Measurements from ENCODE around the gene C9orf43. TPM values are rescaled to one million over a fixed set of nuclear protein-coding genes. Genes with fewer than 3 reads are reported as not detected.

Gene C9orf43
- total and polyA plus RNA-seq, 7 experiments from 2014 or later = 0.41 to 0.97 (median 0.61) TPM

- H3K27ac ChIP-seq (ENCODE audit: low read depth, low read length) = peak overlapping the region; percentile 89
- ChIA-PET POLR2A (interaction anchor here (0.6 to 4.8 kb wide), 15 partner anchors 8 to 1182 kb away, joined by 3 to 29 read pairs (median 8); partner anchors contain the start of genes ALAD, CDC26, HDHD3 and PRPF4), CTCF (interaction anchor here (1.0 to 2.0 kb wide), 8 partner anchors 8 to 246 kb away, joined by 3 to 17 read pairs (median 7); partner anchors contain the start of genes ALAD, CDC26 and PRPF4)
- no peaks in the 10 kb centered on the region for H3K9me3 ChIP-seq (ENCODE audit: control insufficient read depth in 2 of 3, low read length in 3 of 3)
- Mint-ChIP-seq H3K4me1 (peaks cover 24 to 42% (median 31%) of the 10 kb centered on the region in 7 donors), H3K27me3 (peaks cover 0 to 2% (median 0%) of the 10 kb centered on the region in 5 donors), H3K9me3 (peaks cover 0 to 4% (median 0%) of the 10 kb centered on the region in 11 donors), H3K27ac (peak overlapping the region; percentile 98 to 100 (median 99)), H3K36me3 (peaks cover 0 to 23% (median 17%) of the 10 kb centered on the region in 5 donors), H3K4me3 (peak overlapping the region; percentile 94 to 100 (median 98))
- H3K4me3 ChIP-seq (ENCODE audit: low read length) = peak overlapping the region; percentile 92
- ATAC-seq (no peak), DNase-seq (no peak)
- H3K4me1 ChIP-seq (ENCODE audit: control insufficient read depth in 2 of 2, insufficient read depth in 2 of 2, low read length in 2 of 2) = peaks cover 3 to 9% of the 10 kb centered on the region in 2 donors
- intact Hi-C loops (cut with micrococcal nuclease) = no loop called here
- H3K36me3 ChIP-seq (ENCODE audit: control insufficient read depth in 2 of 3, insufficient read depth in 3 of 3, low read length in 3 of 3) = peaks cover 0 to 24% (median 0%) of the 10 kb centered on the region in 3 experiments
- no peaks in the 10 kb centered on the region for H3K27me3 ChIP-seq (ENCODE audit: control insufficient read depth in 2 of 2, insufficient read depth in 2 of 2, low read length in 2 of 2)
Measured at GRCh38 chr9:113409481-113409880, 1.1 kb upstream of the C9orf43 start.

- no peaks in the 10 kb centered on the region for H3K27me3 ChIP-seq (ENCODE audit: control insufficient read depth in 2 of 2, insufficient read depth in 2 of 2, low read length in 2 of 2)
- Mint-ChIP-seq H3K4me3 (peak overlapping the region; percentile 94 to 100 (median 98)), H3K27me3 (peaks cover 0 to 2% (median 0%) of the 10 kb centered on the region in 5 donors), H3K4me1 (peaks cover 20 to 42% (median 31%) of the 10 kb centered on the region in 7 donors), H3K36me3 (peaks cover 0 to 23% (median 17%) of the 10 kb centered on the region in 5 donors), H3K9me3 (peaks cover 0 to 4% (median 0%) of the 10 kb centered on the region in 11 donors), H3K27ac (peak overlapping the region; percentile 98 to 100 (median 99))
- H3K27ac ChIP-seq (ENCODE audit: low read depth, low read length) = peak overlapping the region; percentile 89
- POLR2A ChIA-PET = interaction anchor here (0.6 to 4.8 kb wide), 23 partner anchors 9 to 1182 kb away, joined by 3 to 29 read pairs (median 4); partner anchors contain the start of genes ALAD, CDC26, FKBP15 and HDHD3
- DNase-seq (no peak), ATAC-seq (no peak)
- no peaks in the 10 kb centered on the region for H3K9me3 ChIP-seq (ENCODE audit: control insufficient read depth in 2 of 3, low read length in 3 of 3)
- H3K4me3 ChIP-seq (ENCODE audit: low read length) = peak overlapping the region; percentile 92
- CTCF ChIA-PET = interaction anchor here (1.0 to 2.0 kb wide), 9 partner anchors 8 to 246 kb away, joined by 3 to 17 read pairs (median 7); partner anchors contain the start of genes ALAD, CDC26 and PRPF4
- intact Hi-C loops (cut with micrococcal nuclease) = loop anchor here (1.0 to 10.0 kb wide), 21 partner anchors 9 to 1927 kb away; partner anchors contain the start of genes ALAD (in 2 of the 2), CDC26 (in 2 of the 2), FKBP15 (in 2 of the 2) and PRPF4 (in 2 of the 2)
- H3K4me1 ChIP-seq (ENCODE audit: control insufficient read depth in 2 of 2, insufficient read depth in 2 of 2, low read length in 2 of 2) = peaks cover 3 to 9% of the 10 kb centered on the region in 2 donors
- peaks cover 0 to 24% (median 0%) of the 10 kb centered on the region in 3 experiments for H3K36me3 ChIP-seq (ENCODE audit: control insufficient read depth in 2 of 3, insufficient read depth in 3 of 3, low read length in 3 of 3)
Measured at GRCh38 chr9:113409883-113410206, 702 bp upstream of the C9orf43 start.

- ATAC-seq = peak; percentile 58
- Mint-ChIP-seq H3K27ac (no peak overlapping the region), H3K9me3 (no peaks in the 10 kb centered on the region), H3K27me3 (peaks cover 0 to 3% (median 0%) of the 10 kb centered on the region in 5 donors), H3K36me3 (no peaks in the 10 kb centered on the region), H3K4me3 (no peak overlapping the region), H3K4me1 (no peaks in the 10 kb centered on the region)
- H3K4me1 ChIP-seq (ENCODE audit: control insufficient read depth in 2 of 2, insufficient read depth in 2 of 2, low read length in 2 of 2) = peaks cover 0 to 4% of the 10 kb centered on the region in 2 donors
- H3K36me3 ChIP-seq (ENCODE audit: control insufficient read depth in 2 of 3, insufficient read depth in 3 of 3, low read length in 3 of 3) = no peaks in the 10 kb centered on the region
- intact Hi-C loops (cut with micrococcal nuclease) = loop anchor here in 1 of 2 donors (10.0 kb wide), 1 partner anchor 969 kb away; the partner anchor contains the start of gene AKNA
- POLR2A ChIA-PET = interaction anchor here (0.9 kb wide), 1 partner anchor 9 kb away, joined by 3 read pairs; no protein-coding TSS in a partner anchor
- CTCF ChIA-PET = no interaction called here
- H3K27ac ChIP-seq (ENCODE audit: low read depth, low read length) = no peak overlapping the region
- H3K4me3 ChIP-seq (ENCODE audit: low read length) = no peak overlapping the region
- H3K27me3 ChIP-seq (ENCODE audit: control insufficient read depth in 2 of 2, insufficient read depth in 2 of 2, low read length in 2 of 2) = no peaks in the 10 kb centered on the region
- H3K9me3 ChIP-seq (ENCODE audit: control insufficient read depth in 2 of 3, low read length in 3 of 3) = no peaks in the 10 kb centered on the region
- no peak for DNase-seq
Measured at GRCh38 chr9:113416149-113416721, 5.7 kb downstream of the C9orf43 start.

GRCh38 chr9:113417370-113417769, 6.8 kb downstream of the C9orf43 start:
- Histone ChIP-seq H3K27me3 (ENCODE audit: control insufficient read depth in 2 of 2, insufficient read depth in 2 of 2, low read length in 2 of 2) (no peaks in the 10 kb centered on the region), H3K27ac (ENCODE audit: low read depth, low read length) (no peak overlapping the region), H3K36me3 (ENCODE audit: control insufficient read depth in 2 of 3, insufficient read depth in 3 of 3, low read length in 3 of 3) (no peaks in the 10 kb centered on the region), H3K4me1 (ENCODE audit: control insufficient read depth in 2 of 2, insufficient read depth in 2 of 2, low read length in 2 of 2) (no peaks in the 10 kb centered on the region), H3K4me3 (ENCODE audit: low read length) (no peak overlapping the region), H3K9me3 (ENCODE audit: control insufficient read depth in 2 of 3, low read length in 3 of 3) (no peaks in the 10 kb centered on the region)
- Mint-ChIP-seq H3K36me3 (no peaks in the 10 kb centered on the region), H3K9me3 (no peaks in the 10 kb centered on the region), H3K4me1 (no peaks in the 10 kb centered on the region), H3K27me3 (peaks cover 0 to 5% (median 0%) of the 10 kb centered on the region in 5 donors), H3K4me3 (no peak overlapping the region), H3K27ac (no peak overlapping the region)
- intact Hi-C loops (cut with micrococcal nuclease) = loop anchor here in 1 of 2 donors (10.0 kb wide), 1 partner anchor 967 kb away; the partner anchor contains the start of gene AKNA
- ChIA-PET CTCF (no interaction called here), POLR2A (interaction anchor here (0.9 kb wide), 1 partner anchor 8 kb away, joined by 3 read pairs; no protein-coding TSS in a partner anchor)
- no peak for DNase-seq
- ATAC-seq = no peak

- no peak overlapping the region for H3K27ac Mint-ChIP-seq
- ChIA-PET POLR2A (no interaction called here), CTCF (no interaction called here)
- no peak overlapping the region for H3K4me3 Mint-ChIP-seq
- H3K9me3 Mint-ChIP-seq = no peaks in the 10 kb centered on the region
- Histone ChIP-seq H3K27ac (ENCODE audit: low read depth, low read length) (no peak overlapping the region), H3K4me3 (ENCODE audit: low read length) (no peak overlapping the region), H3K4me1 (ENCODE audit: control insufficient read depth in 2 of 2, insufficient read depth in 2 of 2, low read length in 2 of 2) (no peaks in the 10 kb centered on the region), H3K9me3 (ENCODE audit: control insufficient read depth in 2 of 3, low read length in 3 of 3) (no peaks in the 10 kb centered on the region), H3K36me3 (ENCODE audit: control insufficient read depth in 2 of 3, insufficient read depth in 3 of 3, low read length in 3 of 3) (no peaks in the 10 kb centered on the region), H3K27me3 (ENCODE audit: control insufficient read depth in 2 of 2, insufficient read depth in 2 of 2, low read length in 2 of 2) (no peaks in the 10 kb centered on the region)
- H3K27me3 Mint-ChIP-seq = peaks cover 0 to 29% (median 6%) of the 10 kb centered on the region in 5 donors
- ATAC-seq (no peak), DNase-seq (no peak)
- H3K4me1 Mint-ChIP-seq = peaks cover 0 to 5% (median 0%) of the 10 kb centered on the region in 7 donors
- no peaks in the 10 kb centered on the region for H3K36me3 Mint-ChIP-seq
- intact Hi-C loops (cut with micrococcal nuclease) = no loop called here
Measured at GRCh38 chr9:113421726-113422125, 11.2 kb downstream of the C9orf43 start.

GRCh38 chr9:113425072-113425471, 14.5 kb downstream of the C9orf43 start:
- DNase-seq (no peak), ATAC-seq (no peak)
- H3K4me1 Mint-ChIP-seq = peaks cover 0 to 5% (median 0%) of the 10 kb centered on the region in 7 donors
- POLR2A ChIA-PET = interaction anchor here (0.7 to 1.0 kb wide), 2 partner anchors 8 to 1331 kb away, joined by 3 read pairs; no protein-coding TSS in a partner anchor
- H3K27ac ChIP-seq (ENCODE audit: low read depth, low read length) = no peak overlapping the region
- H3K27me3 ChIP-seq (ENCODE audit: control insufficient read depth in 2 of 2, insufficient read depth in 2 of 2, low read length in 2 of 2) = no peaks in the 10 kb centered on the region
- H3K4me3 Mint-ChIP-seq = no peak overlapping the region
- H3K4me3 ChIP-seq (ENCODE audit: low read length) = no peak overlapping the region
- no peaks in the 10 kb centered on the region for H3K9me3 ChIP-seq (ENCODE audit: control insufficient read depth in 2 of 3, low read length in 3 of 3)
- intact Hi-C loops (cut with micrococcal nuclease) = no loop called here
- no peaks in the 10 kb centered on the region for H3K36me3 Mint-ChIP-seq
- CTCF ChIA-PET = no interaction called here
- no peak overlapping the region for H3K27ac Mint-ChIP-seq
- H3K27me3 Mint-ChIP-seq = peaks cover 0 to 29% (median 6%) of the 10 kb centered on the region in 5 donors
- no peaks in the 10 kb centered on the region for H3K4me1 ChIP-seq (ENCODE audit: control insufficient read depth in 2 of 2, insufficient read depth in 2 of 2, low read length in 2 of 2)
- no peaks in the 10 kb centered on the region for H3K9me3 Mint-ChIP-seq
- H3K36me3 ChIP-seq (ENCODE audit: control insufficient read depth in 2 of 3, insufficient read depth in 3 of 3, low read length in 3 of 3) = no peaks in the 10 kb centered on the region
